Measurements from ENCODE around the gene XKR7.

DNA sequence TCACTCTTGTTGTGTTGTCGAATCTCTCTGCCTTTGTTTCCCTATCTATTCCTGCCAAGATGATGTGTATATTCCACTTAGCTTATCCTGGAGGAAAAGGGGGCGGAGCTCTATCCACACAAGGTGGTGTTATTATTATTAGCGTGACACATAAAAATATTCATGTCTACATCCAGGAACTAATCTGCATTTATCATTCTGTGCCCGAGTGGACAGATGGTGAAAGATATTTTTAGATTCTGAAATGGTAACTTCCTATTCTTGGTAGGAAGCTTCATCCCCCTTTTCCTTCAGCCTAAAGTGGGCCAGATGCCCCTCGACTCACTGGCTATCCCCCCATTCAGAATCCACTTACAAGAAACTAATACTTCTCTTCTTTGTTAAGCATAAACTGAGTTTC is 2.0 kb downstream of the XKR7 start:
- no peak for TF ChIP-seq CTCF (IDR thresholded peaks at IDR 0.05; ENCODE audit: insufficient read depth, low read depth, low read length)
- TF ChIP-seq EZH2 (IDR thresholded peaks at IDR 0.05; ENCODE audit: insufficient read depth, low read length), result no peak
